ENCODE data around the gene ZNF470. TPM values are rescaled to one million over a fixed set of nuclear protein-coding genes. Genes with fewer than 3 reads are reported as not detected.

ZNF470 gene
- total RNA-seq, 1 donor = 3.9 TPM

DNA sequence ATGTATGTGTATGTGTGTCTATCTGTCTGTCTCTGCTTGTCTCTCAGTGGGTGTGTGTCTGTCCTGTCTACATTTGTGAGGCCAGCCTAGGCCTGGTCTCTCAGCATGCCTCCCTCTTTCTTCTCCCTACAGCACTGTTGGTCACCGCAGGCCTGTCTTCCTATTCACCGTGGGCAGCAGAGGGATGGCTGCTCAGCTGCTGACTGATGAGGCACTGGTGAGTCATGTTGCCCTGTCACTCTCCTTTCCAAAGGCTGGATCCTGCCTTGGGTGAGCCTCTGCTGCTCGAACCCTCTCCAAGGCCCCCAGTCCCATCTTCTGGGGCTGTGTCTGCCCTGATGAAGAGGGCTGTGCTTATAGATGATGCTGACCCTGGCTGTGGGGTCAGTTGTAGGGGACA lies 34.1 kb downstream of the ZNF470 start:
- no peak overlapping the region for H3K4me3 ChIP-seq (ENCODE audit: low read depth, low read length)
- no peak for TF ChIP-seq CTCF (IDR thresholded peaks at IDR 0.05; ENCODE audit: insufficient read depth, low read depth, low read length)
- no peak for DNase-seq (ENCODE audit: low read depth)

GRCh38 chr19:56603829-56604228 lies 36.6 kb downstream of the ZNF470 start:
- no peak for TF ChIP-seq CTCF (IDR thresholded peaks at IDR 0.05; ENCODE audit: insufficient read depth, low read depth, low read length)
- H3K4me3 ChIP-seq (ENCODE audit: low read depth, low read length) = no peak overlapping the region
- no peak for DNase-seq (ENCODE audit: low read depth)

- no peak overlapping the region for H3K4me3 ChIP-seq (ENCODE audit: low read depth, low read length)
- no peak for TF ChIP-seq CTCF (IDR thresholded peaks at IDR 0.05; ENCODE audit: insufficient read depth, low read depth, low read length)
- no peak for DNase-seq (ENCODE audit: low read depth)
Measured at GRCh38 chr19:56608274-56608964, 41.2 kb downstream of the ZNF470 start.

GRCh38 chr19:56611288-56611687 lies 44.0 kb downstream of the ZNF470 start:
- TF ChIP-seq CTCF (IDR thresholded peaks at IDR 0.05; ENCODE audit: insufficient read depth, low read depth, low read length) = no peak
- no peak overlapping the region for H3K4me3 ChIP-seq (ENCODE audit: low read depth, low read length)
- no peak for DNase-seq (ENCODE audit: low read depth)

- TF ChIP-seq CTCF (IDR thresholded peaks at IDR 0.05; ENCODE audit: insufficient read depth, low read depth, low read length) = no peak
- H3K4me3 ChIP-seq (ENCODE audit: low read depth, low read length) = no peak overlapping the region
- DNase-seq (ENCODE audit: low read depth) = no peak
Measured at GRCh38 chr19:56612737-56613136, 45.5 kb downstream of the ZNF470 start.

DNA sequence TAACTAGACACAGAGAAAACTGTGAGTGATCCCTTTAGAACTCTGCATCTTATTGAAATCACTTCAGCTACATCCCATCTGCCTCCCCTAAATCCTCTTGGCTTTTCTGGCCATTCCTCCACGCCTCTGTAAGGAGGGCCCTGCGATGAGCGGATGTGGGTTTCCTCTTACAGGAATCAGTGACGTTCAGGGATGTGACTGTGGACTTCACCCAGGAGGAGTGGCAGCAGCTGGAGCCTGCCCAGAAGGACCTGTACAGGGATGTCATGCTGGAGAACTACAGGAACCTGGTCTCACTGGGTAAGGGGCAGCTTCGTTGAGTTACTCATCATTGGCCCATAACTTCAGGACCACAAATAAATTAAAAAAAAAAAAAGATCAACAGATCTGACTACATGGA lies 46.4 kb downstream of the ZNF470 start:
- no peak for TF ChIP-seq CTCF (IDR thresholded peaks at IDR 0.05; ENCODE audit: insufficient read depth, low read depth, low read length)
- no peak for DNase-seq (ENCODE audit: low read depth)
- no peak overlapping the region for H3K4me3 ChIP-seq (ENCODE audit: low read depth, low read length)

GRCh38 chr19:56617531-56617930 lies 50.3 kb downstream of the ZNF470 start:
- TF ChIP-seq CTCF (IDR thresholded peaks at IDR 0.05; ENCODE audit: insufficient read depth, low read depth, low read length) = no peak
- no peak overlapping the region for H3K4me3 ChIP-seq (ENCODE audit: low read depth, low read length)
- DNase-seq (ENCODE audit: low read depth) = no peak
